Mesenteric fat pad (tissue), 1 donor: ENCODE data around the gene FBXL13. TPM values are rescaled to one million over a fixed set of nuclear protein-coding genes. Genes with fewer than 3 reads are reported as not detected.

ENCODE experiments used
- DNase-seq: peaks from one replicate; pipeline ENCODE4 v3.0.0-alpha.2; 2020; ENCODE audit warnings: low spot score
- total RNA-seq: library from RNA; stranded (reverse); fragmentation: NEBNext Ultra II Directional; extraction: Animal tissue kit (Norgen Biotek cat#: 25700); gene quantifications from one replicate; pipeline ENCODE4 v1.2.1, GENCODE V29; 2021
- donor health status: DM: yes; HTN: yes; CAD: no.

The FBXL13 gene
- total RNA-seq, 1 donor from 2014 or later = 0.55 TPM

- no peak for DNase-seq
These were observed 176.1 kb downstream of the FBXL13 start for GRCh38 chr7:102898532-102898859.

GRCh38 chr7:102897856-102898531, 176.6 kb downstream of the FBXL13 start:
- no peak for DNase-seq

- no peak for DNase-seq
These were observed 177.4 kb downstream of the FBXL13 start for GRCh38 chr7:102897211-102897631.

- DNase-seq = no peak
These were observed 178.0 kb downstream of the FBXL13 start for GRCh38 chr7:102896585-102896984.

GRCh38 chr7:102895602-102896001, 179.0 kb downstream of the FBXL13 start:
- DNase-seq = no peak

GRCh38 chr7:102892631-102893278, 181.8 kb downstream of the FBXL13 start:
- DNase-seq = no peak

GRCh38 chr7:102891693-102892261, 182.8 kb downstream of the FBXL13 start:
- DNase-seq = no peak

- no peak for DNase-seq
These were observed 183.5 kb downstream of the FBXL13 start for GRCh38 chr7:102890971-102891692.

- DNase-seq = no peak
These were observed 184.2 kb downstream of the FBXL13 start for GRCh38 chr7:102890292-102890970.

GRCh38 chr7:102889851-102890250, 184.7 kb downstream of the FBXL13 start:
- DNase-seq = no peak

GRCh38 chr7:102888561-102889233, 185.9 kb downstream of the FBXL13 start:
- no peak for DNase-seq

- DNase-seq = no peak
These were observed 191.3 kb downstream of the FBXL13 start for GRCh38 chr7:102883098-102883860.

GRCh38 chr7:102875700-102876295, 198.8 kb downstream of the FBXL13 start:
- DNase-seq = no peak

GRCh38 chr7:102874966-102875365, 199.6 kb downstream of the FBXL13 start:
- DNase-seq = no peak

- no peak for DNase-seq
These were observed 200.3 kb downstream of the FBXL13 start for GRCh38 chr7:102874166-102874829.

- no peak for DNase-seq
These were observed 201.0 kb downstream of the FBXL13 start for GRCh38 chr7:102873470-102874165.

GRCh38 chr7:102872460-102872859, 202.1 kb downstream of the FBXL13 start:
- DNase-seq = no peak

GRCh38 chr7:102869195-102869594, 205.4 kb downstream of the FBXL13 start:
- no peak for DNase-seq
